HG02642 (cell line): ENCODE results near the gene ZNF48.

Source experiments
- ATAC-seq: cut with Tn5 transposase; IDR thresholded peaks from one replicate; pipeline ENCODE4 v1.9.1; 2021; ENCODE audit warnings: mild to moderate bottlenecking; ENCODE audit not compliant: unreplicated experiment, poor library complexity

Gene ZNF48

DNA sequence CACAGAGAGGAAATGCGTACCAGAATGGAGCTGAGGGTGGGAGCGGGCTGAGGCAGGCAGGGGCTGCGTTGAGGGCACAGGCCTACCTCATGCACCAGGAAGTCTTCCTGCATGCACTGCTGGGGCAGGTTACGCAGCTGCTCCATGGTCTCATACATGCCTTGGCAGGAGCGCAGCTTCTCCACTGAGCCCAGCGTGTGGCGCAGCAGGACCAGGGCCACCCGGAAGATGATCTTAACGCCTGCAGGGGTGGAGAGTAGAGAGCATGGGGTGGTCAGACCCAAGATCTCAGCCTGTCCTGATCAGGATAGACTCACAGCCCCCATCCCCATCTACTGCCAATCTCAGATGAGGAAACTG lies 36.7 kb upstream of the ZNF48 start:
- ATAC-seq, result no peak

DNA sequence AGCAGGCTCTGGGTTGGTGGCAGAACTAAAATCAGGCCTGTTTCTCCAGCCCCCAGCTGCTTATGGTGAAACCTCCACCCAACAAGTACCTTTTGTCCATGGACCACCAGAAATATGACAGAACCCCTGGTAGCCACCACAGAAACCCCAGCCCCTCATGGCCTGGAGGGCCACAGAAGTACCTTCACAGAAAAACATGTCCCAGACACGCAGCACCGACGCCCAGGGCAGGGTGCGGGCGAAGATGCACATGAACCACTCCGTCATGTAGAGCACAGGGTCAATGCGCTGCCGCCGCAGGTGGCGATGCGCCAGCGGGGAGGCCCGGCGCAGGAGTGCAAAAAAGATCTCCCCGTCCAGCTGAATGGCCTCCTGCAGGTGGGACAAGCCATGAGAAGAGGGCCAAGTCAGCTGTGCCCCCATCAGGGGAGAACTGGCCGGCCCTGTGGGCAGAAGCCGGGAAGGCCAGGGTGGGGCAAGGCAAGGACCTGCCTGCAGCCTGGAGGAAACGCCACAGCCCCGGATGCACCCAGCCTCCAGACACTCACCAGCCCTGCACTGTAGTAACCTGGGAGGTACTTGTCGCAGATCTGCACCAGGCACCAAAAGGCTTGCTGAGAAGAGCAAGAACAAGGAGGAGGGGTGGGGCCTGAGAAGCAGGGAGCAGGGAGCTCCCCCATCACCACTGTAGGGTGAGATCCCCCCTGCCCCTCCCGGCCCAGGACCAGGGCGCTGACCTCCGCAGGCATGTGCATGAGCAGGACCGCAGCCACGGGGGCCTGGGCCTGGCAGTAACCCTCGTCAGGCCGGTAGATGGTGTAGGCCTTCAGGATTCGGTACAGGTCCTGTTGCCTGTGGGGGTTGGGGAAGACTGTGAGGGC lies 36.0 kb upstream of the ZNF48 start:
- no peak for ATAC-seq

DNA sequence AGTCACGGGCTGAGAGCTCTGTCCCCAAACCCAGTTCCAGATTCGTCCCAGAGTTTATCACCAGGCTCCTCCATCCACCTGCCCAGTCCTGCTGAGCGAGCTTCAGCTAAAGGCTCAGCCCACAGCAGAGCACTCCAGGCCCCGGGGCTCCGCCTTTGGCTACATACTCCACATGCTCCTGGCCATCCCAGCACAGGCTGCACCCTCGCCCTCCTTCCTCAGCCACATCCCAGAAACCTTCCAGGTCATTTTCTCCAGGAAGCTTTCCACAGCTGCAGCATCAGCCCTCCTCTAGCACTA lies 35.4 kb upstream of the ZNF48 start:
- ATAC-seq, result no peak

DNA sequence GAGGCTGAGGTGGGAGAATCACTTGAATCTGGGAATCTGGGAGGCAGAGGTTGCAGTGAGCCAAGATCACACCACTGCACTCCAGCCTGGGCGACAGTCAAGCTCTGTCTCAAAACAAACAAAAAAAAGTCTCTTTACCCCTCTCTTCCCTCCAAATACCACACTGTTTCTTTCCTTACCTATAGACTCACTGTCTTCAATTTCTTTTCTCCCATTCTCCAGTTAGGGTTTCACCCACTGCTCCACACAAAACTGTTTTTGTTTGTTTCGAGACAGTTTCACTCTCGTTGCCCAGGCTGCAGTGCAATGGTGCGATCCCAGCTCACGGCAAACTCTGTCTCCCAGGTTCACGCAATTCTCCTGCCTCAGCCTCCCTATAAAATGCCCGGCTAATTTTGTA lies 34.0 kb upstream of the ZNF48 start:
- no peak for ATAC-seq

DNA sequence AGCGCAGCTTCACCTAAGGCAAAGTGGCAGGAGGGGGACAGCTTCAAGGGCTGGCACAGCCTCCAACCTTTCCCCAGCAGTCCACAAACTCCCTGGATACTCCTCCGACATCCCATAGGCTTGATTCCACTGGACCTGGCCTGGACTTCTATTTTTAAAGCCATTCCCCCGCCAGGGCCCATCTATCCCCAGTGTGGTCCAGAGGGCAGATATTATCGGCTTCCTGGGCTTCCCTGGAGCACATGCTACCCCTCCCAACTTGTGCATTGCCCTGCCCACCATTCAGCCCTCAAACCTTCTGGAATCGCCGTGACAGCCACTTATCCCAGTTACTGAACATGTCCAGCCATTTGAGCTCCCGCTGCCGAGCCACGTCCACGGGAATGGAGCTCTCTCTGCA lies 30.0 kb upstream of the ZNF48 start:
- ATAC-seq, result no peak

DNA sequence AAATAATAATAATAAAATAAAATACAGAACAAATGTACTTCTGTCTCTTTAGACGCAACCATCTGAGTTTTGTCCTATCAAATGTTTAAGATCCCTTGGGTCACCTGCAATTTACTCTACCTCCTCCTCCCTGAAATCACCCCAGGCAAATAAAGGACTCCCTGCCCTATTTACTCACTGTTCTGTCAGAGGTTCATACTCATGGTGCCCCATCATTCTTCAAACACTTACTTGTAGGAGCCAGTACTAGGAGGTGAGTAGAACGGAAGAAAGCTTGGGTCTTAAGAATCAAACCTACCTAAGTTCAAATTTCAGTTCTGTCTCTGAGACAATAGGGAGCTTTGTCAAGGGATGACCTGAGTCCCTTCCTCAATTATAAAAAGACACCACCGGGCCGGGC lies 28.7 kb upstream of the ZNF48 start:
- ATAC-seq, result no peak

DNA sequence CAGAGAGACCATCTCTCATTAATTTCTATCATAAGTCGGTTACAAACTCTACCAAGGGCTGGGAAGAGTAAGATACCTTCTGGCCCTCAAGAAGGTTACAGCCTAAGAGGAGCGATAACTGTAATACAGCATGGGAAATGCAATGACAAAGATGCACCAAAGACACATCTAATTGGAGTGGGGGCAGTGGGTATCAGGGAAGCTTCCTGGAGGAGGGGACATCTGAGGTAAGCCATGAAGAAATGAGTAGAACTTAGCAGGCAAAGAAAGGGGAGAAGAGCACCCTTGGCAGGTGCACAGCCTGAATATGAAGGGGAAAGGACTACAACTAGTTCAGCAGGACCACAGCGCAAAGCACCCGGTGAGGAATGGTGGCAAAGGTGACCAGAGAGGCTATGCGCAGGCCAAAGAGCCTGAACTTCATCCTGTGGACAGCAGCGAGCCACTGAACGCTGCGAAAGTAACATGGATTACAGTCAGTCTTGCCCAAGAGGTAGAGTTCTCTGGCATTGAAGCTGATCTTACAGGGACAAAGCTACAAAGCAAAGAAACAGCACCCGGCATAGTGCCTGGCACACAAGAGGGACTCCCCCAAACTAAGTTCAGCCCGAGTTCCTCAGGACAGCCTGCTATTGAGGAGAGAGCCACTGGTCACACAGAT lies 27.7 kb upstream of the ZNF48 start:
- ATAC-seq, result no peak

DNA sequence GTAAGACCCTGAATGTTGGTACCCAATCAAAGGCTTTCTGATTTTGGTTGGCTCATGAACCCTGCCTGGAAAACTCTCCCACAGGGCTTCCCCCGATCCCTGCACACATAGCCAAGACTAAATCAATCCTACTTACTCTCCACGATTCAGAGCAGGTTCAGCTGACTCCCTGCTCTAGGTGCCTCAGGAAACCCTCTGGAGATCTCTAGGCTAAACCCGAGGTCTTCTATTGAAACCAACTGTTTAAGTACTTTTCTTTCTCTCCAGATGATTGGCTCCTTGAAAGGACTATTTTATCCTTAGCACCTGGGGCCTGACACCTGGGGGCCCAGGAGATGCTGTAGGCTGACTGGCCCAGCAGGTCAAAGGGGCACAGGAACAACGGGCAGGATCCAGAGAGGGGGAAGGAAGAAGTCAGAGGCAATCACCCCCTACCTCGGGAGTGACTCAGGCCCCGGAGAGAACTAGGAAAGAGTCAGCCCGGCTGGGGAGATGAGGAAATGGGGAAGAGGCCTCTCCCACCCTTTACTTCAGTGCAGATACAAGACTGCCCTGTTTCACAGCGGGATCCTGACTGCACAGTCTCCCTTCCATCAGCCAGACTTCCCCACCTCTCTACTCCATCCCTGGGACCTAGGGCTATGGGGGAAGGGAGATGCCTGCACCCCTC lies 27.0 kb upstream of the ZNF48 start:
- ATAC-seq, result no peak

DNA sequence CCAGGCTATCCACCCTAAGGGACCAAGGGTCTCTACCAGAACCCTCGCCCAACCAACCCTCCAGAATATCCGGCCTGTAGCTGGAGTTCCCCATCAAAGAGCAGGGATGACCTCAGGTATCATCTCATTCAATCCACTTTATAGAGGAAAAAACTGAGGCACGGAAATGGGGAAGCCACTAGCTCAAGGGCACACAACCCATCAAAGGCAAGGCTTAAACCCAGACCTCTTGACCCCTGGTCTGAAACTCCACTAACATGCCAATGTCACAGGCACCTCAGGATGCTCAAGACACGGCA lies 26.5 kb upstream of the ZNF48 start:
- ATAC-seq, result no peak

DNA sequence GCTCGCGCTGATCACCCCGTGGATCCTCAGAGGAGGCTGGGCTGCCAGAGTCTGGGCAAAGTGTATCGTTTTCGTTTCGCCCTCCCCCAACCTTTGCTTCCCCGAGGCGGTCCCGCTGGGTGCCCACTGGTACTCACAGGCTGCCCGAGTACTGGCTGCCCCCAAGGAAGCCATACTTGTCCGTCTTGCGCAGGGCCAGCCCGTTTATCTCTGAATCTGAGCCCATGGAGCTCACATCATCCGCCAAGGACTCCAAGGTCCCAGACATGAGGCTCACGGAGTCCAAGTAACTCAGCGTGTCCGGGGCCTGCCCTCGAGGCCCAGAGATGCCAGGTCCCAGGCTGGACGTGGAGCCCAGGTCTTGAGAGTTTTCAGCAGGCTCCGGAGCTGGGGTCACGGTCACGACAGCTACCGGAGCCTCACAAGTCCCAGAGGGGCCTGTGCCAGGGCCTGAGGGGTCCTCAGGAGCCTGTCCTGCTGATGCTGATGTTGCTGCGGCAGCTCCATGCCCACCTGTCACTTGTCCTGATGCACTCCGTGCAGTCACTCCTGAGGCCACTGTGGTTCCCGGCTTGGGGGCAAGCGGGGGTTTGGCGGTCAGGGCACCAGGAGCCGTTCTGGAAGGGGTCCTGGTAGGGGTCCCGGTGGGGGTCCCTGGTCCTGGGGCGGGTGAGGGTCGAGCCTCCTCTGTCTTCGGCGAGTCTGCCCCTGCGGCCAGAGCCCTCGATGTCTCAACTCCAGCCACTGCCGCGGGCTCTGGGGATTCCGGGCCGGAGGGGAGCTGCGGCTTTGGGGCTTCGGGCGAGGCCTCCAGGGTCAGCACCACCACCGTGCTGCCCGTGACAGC lies 25.9 kb upstream of the ZNF48 start:
- no peak for ATAC-seq

DNA sequence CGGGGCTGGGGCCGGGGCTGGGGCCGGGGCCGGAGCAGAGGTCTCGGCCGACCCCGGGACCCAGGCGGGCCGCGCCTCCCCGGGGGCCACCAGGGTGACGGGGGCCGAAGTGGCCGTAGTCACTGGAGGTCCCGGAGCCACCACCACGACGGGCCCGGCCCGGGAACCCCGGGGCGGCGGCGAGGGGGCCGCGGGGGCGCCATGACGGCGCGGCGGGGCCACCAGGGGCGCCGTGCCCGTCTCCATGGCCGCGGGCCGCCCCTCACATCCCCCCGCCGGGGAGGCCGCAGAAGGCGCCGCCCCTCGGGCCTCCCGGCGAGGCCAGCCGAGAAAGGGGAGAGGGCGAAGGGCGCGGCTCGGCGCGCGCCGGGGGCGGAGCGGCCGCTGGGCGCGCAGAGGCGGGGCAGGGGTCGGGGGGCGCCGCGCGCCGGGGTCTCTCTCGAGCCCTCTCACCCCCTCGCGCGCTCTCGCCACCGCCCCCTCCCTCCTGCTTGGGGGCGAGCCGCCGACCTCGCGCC lies 25.2 kb upstream of the ZNF48 start:
- ATAC-seq, result no peak

DNA sequence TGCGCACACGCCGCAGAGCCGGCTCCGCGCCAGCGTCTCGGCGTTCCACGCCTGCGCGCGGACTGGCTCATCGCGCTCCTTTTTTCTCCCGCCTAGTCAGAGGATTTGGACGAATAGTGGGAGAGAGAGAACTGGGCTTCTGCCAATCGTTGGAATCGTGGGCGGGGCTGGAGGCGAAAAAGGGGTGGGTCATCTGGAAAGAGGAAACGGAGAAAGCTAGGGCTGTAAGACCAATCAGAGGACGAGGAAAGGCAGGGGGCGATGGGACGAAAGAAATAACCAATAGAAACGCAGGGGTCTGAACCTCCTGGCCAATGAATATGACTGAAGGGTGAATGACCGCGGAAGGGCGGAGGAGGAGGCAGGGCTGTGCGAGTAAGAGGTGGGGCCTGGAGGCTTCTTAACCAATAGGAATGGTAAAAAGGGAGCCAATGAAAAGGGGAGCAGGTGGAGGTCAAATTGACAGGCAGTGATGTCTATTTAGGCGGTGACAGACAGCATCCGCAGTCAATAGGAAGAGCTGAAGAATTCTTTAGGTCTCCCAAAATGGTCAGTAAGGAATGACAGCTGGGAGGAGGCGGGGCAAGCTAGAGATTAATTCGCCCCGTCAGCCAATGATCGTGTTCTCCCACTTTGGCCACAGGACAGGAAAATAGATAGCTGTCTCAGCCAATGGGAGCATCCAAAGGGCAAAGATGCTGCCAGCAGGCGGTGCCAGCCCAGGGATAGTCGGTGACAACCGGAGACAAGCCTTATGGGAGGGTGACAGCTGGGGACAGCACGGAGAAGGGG lies 24.6 kb upstream of the ZNF48 start, which contains the start of gene TBC1D10B:
Gene TBC1D10B, minus strand, starts transcription at position 39 of the 792 bp plus-strand sequence. CDS start 311 bp downstream, outside the sequence.
- peak; percentile 81 for ATAC-seq

DNA sequence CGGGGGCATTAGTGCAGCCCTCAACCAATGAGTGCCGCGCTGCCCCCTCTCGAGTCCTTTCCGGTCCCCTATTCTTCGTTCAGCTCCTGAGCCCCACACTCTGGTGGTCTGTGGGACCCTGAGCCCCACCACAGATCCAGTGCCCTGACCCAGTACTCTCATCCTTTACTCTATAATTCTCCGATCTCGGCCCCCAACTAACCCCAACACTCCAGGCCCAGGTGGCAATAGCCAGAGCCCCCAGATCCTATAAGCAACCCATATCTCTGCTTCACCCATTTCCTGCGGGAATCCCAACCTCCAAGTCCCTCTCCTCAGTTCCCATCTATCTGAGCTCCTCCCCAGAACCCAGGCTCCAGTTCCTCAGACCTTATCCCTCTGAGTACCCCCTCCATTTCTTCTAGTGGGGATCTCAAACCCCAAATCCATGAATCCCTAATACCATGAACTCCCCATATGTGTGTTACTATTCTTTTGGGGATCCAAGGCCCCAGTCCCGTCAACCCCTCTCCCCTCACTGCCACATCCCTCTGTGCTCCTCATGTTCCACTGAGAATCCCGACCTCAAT lies 23.9 kb upstream of the ZNF48 start:
- no peak for ATAC-seq

DNA sequence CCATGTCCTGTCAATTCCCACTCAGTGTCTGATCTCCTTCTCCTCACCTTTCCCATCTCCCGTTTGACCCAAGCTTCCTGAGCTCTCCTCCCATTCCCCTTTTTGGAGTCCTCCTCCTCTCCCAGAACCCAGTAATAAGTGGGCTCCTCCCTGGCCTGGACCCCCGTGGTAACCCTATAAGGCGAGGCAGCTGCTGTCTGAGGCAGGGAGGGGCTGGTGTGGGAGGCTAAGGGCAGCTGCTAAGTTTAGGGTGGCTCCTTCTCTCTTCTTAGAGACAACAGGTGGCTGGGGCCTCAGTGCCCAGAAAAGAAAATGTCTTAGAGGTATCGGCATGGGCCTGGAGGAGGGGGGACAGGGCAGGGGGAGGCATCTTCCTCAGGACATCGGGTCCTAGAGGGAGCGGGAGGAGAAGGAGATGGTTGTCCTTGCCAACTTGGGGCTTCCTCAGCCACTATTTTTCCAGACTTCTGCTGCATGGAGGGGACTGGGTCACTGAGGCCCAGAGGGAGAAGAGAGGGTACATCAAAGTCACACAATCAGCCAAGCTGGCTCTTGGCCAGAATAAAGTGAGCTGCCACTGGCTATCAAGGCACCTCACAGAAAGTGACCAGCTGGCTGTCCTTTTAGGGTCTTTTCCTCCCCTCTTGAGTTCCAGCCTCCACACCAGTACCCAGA lies 23.0 kb upstream of the ZNF48 start:
- no peak for ATAC-seq

DNA sequence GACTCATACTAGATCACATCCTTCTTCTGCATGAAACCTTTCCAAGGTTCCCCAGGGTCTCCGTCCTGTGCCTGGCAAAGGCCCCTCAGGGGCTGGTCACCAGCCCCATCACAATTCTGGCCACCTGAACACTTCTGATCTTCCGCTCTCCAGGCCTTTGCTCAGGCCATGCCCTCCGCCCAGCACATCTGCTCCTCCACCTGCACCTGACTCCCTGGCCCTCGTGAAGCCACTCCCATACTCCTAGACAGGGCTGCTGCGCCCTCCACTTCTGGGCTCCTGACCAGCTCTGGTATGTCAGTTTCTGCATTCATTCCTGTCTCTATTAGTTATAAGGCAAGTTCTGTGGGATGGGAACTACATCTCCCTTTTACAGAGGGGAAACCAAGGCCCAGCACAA lies 22.5 kb upstream of the ZNF48 start:
- ATAC-seq, result no peak

DNA sequence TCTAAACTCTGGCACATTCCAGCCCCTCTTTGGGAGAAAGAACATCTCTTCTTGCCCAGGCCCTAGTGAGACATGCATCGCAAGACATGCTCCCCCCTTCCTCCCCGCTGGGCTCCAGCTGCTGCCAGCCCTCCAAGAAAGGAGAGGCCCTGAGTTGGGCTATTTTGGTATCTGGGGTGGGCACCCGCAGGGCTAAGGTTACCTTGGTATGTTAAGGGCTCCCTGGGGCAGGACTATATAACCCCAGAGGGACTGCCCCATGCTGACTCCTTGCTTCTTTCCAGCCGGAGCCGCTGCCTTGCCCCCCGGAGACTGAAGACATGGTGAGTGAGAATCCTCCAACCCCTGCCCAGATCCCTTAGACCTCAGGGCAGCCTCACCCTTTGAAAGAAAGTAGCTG lies 20.7 kb upstream of the ZNF48 start, which contains the start of gene MYL11:
Gene MYL11, plus strand, starts transcription at position 265 of the 400 bp plus-strand sequence. Its CDS starts 56 bp downstream, at position 321.
- ATAC-seq, result no peak

DNA sequence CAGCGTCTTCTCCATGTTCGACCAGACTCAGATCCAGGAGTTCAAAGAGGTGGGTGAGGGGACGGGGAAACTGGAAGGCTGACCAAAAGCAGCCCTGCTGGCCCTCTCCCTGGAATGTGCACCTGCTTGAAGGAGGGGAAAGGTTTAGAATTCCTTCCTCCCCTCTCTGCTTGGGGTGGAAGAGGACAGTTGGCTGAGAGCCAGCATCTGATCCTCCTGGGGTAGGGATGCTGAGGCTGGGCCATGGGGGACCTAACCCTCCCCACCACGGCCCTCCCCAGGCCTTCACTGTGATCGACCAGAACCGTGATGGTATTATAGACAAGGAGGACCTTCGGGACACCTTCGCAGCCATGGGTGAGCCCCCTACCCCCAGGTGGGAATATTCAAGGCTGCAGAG lies 19.4 kb upstream of the ZNF48 start:
- no peak for ATAC-seq

DNA sequence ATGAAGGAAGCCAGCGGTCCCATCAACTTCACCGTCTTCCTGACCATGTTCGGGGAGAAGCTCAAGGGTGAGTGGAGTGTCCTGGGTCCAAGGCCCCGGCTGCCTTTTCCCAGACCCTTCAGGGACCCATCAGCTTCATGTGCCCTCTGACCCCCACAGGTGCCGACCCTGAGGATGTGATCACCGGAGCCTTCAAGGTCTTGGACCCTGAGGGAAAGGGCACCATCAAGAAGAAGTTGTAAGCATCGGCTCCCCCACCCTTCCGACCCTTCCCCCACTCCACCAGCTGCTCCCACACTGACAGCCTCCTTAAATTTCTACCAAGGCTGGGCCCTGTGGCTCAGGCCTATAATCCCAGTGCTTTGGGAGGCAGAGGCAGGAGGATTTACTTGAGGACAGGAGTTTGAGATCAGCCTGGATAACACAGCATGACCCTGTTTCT lies 18.7 kb upstream of the ZNF48 start:
- no peak for ATAC-seq
